GM23338 (cell line): Measurements from ENCODE around the gene ADAMTS7.
"Not testable (repeated sequence)": the region's sequence is repeated elsewhere in the genome, so short reads cannot be mapped to it uniquely, and the experiment has no call there.

ENCODE experiments used
- CREB1 ChIP-seq: fragments of 250-450 bp; sonication (Bioruptor Pico); IDR thresholded peaks from 2 replicates; pipeline ENCODE4 v1.5.0; 2020; ENCODE audit warnings: low read depth, mild to moderate bottlenecking, moderate library complexity
- EZH2 ChIP-seq: fragments of 200-600 bp; sonication (generic); IDR thresholded peaks from one replicate; pipeline ENCODE4 v1.8.0; 2017; ENCODE audit warnings: antibody characterized with exemption, mild to moderate bottlenecking, low read depth; ENCODE audit not compliant: unreplicated experiment
- EZH2phosphoT487 ChIP-seq: fragments of 200-600 bp; sonication (generic); IDR thresholded peaks from one replicate; pipeline ENCODE4 v1.8.1; 2018; ENCODE audit warnings: antibody characterized with exemption; ENCODE audit not compliant: unreplicated experiment
- JUNB ChIP-seq: IDR thresholded peaks from one replicate; pipeline ENCODE4 v1.6.1; 2016; ENCODE audit warnings: antibody characterized with exemption; ENCODE audit not compliant: unreplicated experiment
- NANOG ChIP-seq: IDR thresholded peaks from 2 replicates; pipeline ENCODE4 v1.6.1; 2016; ENCODE audit warnings: antibody characterized with exemption, borderline replicate concordance
- POLR2AphosphoS5 ChIP-seq: IDR thresholded peaks from 2 replicates; pipeline ENCODE4 v1.6.1; 2016; ENCODE audit warnings: antibody characterized with exemption, low read depth
- STAT1 ChIP-seq: IDR thresholded peaks from one replicate; pipeline ENCODE4 v1.6.1; 2016; ENCODE audit warnings: antibody characterized with exemption; ENCODE audit not compliant: unreplicated experiment
- ZNF114 ChIP-seq: fragments of 250-450 bp; sonication (Bioruptor Pico); IDR thresholded peaks from 2 replicates; pipeline ENCODE4 v1.5.0; 2020; ENCODE audit warnings: mild to moderate bottlenecking, moderate library complexity
- ZNF331 ChIP-seq: fragments of 250-450 bp; sonication (Bioruptor Pico); IDR thresholded peaks from 2 replicates; pipeline ENCODE4 v1.5.0; 2020; ENCODE audit warnings: low read depth, mild to moderate bottlenecking, moderate library complexity
- ZNF462 ChIP-seq: fragments of 250-450 bp; sonication (Bioruptor Pico); IDR thresholded peaks from 2 replicates; pipeline ENCODE4 v1.5.0; 2020; ENCODE audit warnings: mild to moderate bottlenecking, moderate library complexity
- TF ChIP-seq, protein P1 (sequence below), 2 experiments: fragments of 200-600 bp in 1 of 2; sonication (generic) in 1 of 2; conservative IDR thresholded peaks; 2 replicates each; pipeline versions ENCODE4 v1.5.1 to v1.6.1; 2016 to 2017; ENCODE audit warnings: antibody characterized with exemption in 2 of 2, low read depth in 2 of 2, mild to moderate bottlenecking in 2 of 2, moderate library complexity in 1 of 2
- TF ChIP-seq, protein P2 (sequence below): IDR thresholded peaks from 2 replicates; pipeline ENCODE4 v1.6.1; 2016; ENCODE audit warnings: antibody characterized with exemption
- TF ChIP-seq, protein P3 (sequence below): IDR thresholded peaks from one replicate; pipeline ENCODE4 v1.6.1; 2018; ENCODE audit warnings: antibody characterized with exemption; ENCODE audit not compliant: unreplicated experiment

DNA sequence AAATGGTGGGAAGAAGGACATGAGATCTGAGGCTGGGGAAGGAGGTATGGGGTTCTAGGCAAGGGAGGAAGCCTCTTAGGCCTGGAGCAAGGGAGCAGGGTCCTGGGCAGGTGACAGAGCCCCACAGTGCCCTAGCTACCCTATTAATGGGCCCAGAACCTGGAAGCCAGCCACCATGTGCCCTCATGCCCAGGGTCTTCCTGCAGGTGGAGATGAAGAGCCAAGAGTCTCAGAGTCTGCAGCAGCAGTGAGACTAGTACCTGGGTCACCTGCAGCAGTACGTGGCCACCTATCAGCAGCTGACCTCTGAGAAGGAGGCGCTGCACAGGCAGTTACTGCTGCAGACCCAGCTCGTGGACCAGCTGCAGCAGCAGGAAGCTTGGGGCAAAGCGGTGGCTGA is 75.0 kb downstream of the ADAMTS7 start:
- TF ChIP-seq, protein P1, sequence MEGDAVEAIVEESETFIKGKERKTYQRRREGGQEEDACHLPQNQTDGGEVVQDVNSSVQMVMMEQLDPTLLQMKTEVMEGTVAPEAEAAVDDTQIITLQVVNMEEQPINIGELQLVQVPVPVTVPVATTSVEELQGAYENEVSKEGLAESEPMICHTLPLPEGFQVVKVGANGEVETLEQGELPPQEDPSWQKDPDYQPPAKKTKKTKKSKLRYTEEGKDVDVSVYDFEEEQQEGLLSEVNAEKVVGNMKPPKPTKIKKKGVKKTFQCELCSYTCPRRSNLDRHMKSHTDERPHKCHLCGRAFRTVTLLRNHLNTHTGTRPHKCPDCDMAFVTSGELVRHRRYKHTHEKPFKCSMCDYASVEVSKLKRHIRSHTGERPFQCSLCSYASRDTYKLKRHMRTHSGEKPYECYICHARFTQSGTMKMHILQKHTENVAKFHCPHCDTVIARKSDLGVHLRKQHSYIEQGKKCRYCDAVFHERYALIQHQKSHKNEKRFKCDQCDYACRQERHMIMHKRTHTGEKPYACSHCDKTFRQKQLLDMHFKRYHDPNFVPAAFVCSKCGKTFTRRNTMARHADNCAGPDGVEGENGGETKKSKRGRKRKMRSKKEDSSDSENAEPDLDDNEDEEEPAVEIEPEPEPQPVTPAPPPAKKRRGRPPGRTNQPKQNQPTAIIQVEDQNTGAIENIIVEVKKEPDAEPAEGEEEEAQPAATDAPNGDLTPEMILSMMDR (conservative IDR thresholded peaks at IDR 0.05; ENCODE audit: low read depth in 2 of 2): peak in 1 of 2 experiments; percentile 35; a peak in 2 of 4 replicates
- TF ChIP-seq EZH2, POLR2AphosphoS5, EZH2phosphoT487, ZNF331, JUNB, STAT1, CREB1, ZNF114, NANOG: not testable (repeated sequence)
- TF ChIP-seq, protein P2, sequence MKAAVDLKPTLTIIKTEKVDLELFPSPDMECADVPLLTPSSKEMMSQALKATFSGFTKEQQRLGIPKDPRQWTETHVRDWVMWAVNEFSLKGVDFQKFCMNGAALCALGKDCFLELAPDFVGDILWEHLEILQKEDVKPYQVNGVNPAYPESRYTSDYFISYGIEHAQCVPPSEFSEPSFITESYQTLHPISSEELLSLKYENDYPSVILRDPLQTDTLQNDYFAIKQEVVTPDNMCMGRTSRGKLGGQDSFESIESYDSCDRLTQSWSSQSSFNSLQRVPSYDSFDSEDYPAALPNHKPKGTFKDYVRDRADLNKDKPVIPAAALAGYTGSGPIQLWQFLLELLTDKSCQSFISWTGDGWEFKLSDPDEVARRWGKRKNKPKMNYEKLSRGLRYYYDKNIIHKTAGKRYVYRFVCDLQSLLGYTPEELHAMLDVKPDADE: not testable (repeated sequence)
- TF ChIP-seq, protein P3, sequence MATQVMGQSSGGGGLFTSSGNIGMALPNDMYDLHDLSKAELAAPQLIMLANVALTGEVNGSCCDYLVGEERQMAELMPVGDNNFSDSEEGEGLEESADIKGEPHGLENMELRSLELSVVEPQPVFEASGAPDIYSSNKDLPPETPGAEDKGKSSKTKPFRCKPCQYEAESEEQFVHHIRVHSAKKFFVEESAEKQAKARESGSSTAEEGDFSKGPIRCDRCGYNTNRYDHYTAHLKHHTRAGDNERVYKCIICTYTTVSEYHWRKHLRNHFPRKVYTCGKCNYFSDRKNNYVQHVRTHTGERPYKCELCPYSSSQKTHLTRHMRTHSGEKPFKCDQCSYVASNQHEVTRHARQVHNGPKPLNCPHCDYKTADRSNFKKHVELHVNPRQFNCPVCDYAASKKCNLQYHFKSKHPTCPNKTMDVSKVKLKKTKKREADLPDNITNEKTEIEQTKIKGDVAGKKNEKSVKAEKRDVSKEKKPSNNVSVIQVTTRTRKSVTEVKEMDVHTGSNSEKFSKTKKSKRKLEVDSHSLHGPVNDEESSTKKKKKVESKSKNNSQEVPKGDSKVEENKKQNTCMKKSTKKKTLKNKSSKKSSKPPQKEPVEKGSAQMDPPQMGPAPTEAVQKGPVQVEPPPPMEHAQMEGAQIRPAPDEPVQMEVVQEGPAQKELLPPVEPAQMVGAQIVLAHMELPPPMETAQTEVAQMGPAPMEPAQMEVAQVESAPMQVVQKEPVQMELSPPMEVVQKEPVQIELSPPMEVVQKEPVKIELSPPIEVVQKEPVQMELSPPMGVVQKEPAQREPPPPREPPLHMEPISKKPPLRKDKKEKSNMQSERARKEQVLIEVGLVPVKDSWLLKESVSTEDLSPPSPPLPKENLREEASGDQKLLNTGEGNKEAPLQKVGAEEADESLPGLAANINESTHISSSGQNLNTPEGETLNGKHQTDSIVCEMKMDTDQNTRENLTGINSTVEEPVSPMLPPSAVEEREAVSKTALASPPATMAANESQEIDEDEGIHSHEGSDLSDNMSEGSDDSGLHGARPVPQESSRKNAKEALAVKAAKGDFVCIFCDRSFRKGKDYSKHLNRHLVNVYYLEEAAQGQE: not testable (repeated sequence)
- TF ChIP-seq ZNF462 (CRISPR knock-in tag): peak; percentile 65
